ENCODE measurements around the gene FNIP1. TPM values are rescaled to one million over a fixed set of nuclear protein-coding genes. Genes with fewer than 3 reads are reported as not detected.

Gene FNIP1
- total RNA-seq, 1 donor from 2014 or later = 30.6 TPM

DNA sequence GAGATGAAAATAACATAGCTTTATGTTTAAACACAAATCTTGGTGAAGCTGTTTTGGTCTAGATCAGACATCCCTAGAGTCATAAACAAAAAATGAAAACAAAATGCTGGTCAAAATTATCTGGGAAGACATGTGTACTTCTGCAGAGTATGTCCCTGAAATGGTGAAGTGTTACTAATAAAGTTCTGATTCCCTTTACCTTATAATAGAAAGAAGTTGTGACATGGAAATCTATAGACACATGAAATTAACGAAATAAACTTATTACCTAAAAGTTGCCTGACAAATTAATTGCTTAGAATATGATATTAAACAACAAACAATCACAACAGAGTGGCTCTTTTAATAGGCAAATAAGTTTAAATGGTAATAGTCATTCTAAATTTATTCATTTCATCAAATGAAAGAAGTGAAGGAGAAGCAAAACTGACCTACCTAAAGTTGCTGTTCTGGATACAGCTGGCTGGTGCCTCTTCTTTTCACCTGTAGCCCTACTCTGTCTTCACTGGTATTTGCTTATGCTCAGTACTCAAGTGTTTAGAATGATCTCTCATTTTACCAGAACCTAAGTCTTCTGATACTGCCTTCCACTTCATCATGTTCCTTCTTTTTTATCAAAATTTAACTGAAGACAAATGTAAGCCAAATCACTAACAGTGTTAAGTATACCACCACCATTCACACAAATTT is 38.8 kb downstream of the FNIP1 start:
- H3K36me3 Mint-ChIP-seq (ENCODE audit: low read depth, unreplicated experiment) = no peaks in the 10 kb centered on the region
- peaks cover 5% of the 10 kb centered on the region for H3K4me1 Mint-ChIP-seq (ENCODE audit: unreplicated experiment)
- no peaks in the 10 kb centered on the region for H3K9me3 Mint-ChIP-seq (ENCODE audit: unreplicated experiment)
- H3K4me3 Mint-ChIP-seq (ENCODE audit: unreplicated experiment) = no peak overlapping the region
- TF ChIP-seq, protein P1, sequence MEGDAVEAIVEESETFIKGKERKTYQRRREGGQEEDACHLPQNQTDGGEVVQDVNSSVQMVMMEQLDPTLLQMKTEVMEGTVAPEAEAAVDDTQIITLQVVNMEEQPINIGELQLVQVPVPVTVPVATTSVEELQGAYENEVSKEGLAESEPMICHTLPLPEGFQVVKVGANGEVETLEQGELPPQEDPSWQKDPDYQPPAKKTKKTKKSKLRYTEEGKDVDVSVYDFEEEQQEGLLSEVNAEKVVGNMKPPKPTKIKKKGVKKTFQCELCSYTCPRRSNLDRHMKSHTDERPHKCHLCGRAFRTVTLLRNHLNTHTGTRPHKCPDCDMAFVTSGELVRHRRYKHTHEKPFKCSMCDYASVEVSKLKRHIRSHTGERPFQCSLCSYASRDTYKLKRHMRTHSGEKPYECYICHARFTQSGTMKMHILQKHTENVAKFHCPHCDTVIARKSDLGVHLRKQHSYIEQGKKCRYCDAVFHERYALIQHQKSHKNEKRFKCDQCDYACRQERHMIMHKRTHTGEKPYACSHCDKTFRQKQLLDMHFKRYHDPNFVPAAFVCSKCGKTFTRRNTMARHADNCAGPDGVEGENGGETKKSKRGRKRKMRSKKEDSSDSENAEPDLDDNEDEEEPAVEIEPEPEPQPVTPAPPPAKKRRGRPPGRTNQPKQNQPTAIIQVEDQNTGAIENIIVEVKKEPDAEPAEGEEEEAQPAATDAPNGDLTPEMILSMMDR (IDR thresholded peaks at IDR 0.05; ENCODE audit: unreplicated experiment) = no peak
- H3K27ac Mint-ChIP-seq (ENCODE audit: unreplicated experiment) = no peak overlapping the region
- DNase-seq (ENCODE audit: low spot score) = no peak
- peaks cover 2% of the 10 kb centered on the region for H3K27me3 Mint-ChIP-seq (ENCODE audit: unreplicated experiment)

DNA sequence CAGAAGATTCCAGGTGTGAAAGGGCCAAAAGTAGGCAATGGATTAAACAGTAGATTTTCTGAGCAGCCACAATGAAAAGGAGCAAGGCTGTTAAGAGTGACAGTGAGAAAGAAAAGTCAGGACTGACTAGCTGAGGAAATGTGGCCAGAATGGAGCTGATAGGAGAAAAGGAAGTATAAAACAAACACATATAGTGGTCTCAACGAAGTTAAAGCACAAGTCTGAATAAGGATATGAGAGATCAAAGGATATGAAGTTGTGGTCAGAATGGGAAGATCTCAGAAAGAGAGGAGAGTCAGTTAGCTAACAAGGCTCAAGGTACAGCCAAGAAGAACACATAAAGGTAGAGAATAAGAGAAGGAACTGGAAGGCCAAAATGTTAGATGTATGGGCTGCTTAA is 39.9 kb downstream of the FNIP1 start:
- Mint-ChIP-seq H3K27ac (ENCODE audit: unreplicated experiment) (no peak overlapping the region), H3K27me3 (ENCODE audit: unreplicated experiment) (peaks cover 2% of the 10 kb centered on the region), H3K9me3 (ENCODE audit: unreplicated experiment) (no peaks in the 10 kb centered on the region), H3K4me1 (ENCODE audit: unreplicated experiment) (peaks cover 5% of the 10 kb centered on the region), H3K36me3 (ENCODE audit: low read depth, unreplicated experiment) (no peaks in the 10 kb centered on the region), H3K4me3 (ENCODE audit: unreplicated experiment) (no peak overlapping the region)
- TF ChIP-seq, protein P1 (IDR thresholded peaks at IDR 0.05; ENCODE audit: unreplicated experiment) = no peak
- DNase-seq (ENCODE audit: low spot score) = no peak

DNA sequence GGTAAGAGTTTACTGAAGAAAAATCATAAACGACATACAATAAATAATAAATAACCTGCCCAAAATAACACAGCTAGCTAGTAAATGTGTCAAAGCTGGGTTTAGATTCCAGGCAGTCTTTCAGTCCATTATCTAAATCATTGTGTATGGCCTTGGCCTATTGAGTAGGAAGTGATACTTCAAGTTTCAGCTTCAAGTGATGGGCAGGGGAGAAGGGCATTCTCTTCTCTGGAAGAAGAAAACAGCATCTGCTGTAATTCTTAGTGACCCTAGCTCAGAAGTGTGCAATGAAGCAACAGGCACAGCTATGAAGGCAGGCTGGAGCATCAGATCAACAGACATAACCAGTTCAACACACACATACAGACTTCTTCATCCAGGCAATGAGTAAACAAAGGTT is 42.5 kb downstream of the FNIP1 start:
- Mint-ChIP-seq H3K4me3 (ENCODE audit: unreplicated experiment) (no peak overlapping the region), H3K9me3 (ENCODE audit: unreplicated experiment) (no peaks in the 10 kb centered on the region), H3K4me1 (ENCODE audit: unreplicated experiment) (peaks cover 5% of the 10 kb centered on the region), H3K27ac (ENCODE audit: unreplicated experiment) (no peak overlapping the region), H3K27me3 (ENCODE audit: unreplicated experiment) (peaks cover 2% of the 10 kb centered on the region), H3K36me3 (ENCODE audit: low read depth, unreplicated experiment) (no peaks in the 10 kb centered on the region)
- no peak for DNase-seq (ENCODE audit: low spot score)
- TF ChIP-seq, protein P1 (IDR thresholded peaks at IDR 0.05; ENCODE audit: unreplicated experiment) = no peak

DNA sequence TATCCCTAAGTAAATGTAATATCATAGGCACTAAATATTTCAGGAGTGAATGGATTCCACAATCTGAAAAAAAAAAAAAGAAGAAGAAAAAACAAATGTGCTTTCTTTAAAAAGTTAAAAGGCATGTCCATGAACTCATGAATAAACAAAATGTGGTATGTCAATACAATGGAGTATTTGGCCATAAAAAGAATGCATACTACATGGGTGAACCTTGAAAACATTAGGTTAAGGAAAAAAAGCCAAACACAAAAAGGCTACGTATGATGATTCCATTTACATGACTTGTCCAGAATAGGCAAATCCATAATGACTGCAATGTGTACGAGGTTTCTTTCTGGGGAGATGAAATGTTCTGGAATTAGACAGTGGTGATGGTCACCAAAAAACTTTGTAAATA is 45.3 kb downstream of the FNIP1 start:
- H3K4me1 Mint-ChIP-seq (ENCODE audit: unreplicated experiment) = peaks cover 13% of the 10 kb centered on the region
- peaks cover 3% of the 10 kb centered on the region for H3K36me3 Mint-ChIP-seq (ENCODE audit: low read depth, unreplicated experiment)
- H3K9me3 Mint-ChIP-seq (ENCODE audit: unreplicated experiment) = no peaks in the 10 kb centered on the region
- peaks cover 2% of the 10 kb centered on the region for H3K27me3 Mint-ChIP-seq (ENCODE audit: unreplicated experiment)
- no peak overlapping the region for H3K27ac Mint-ChIP-seq (ENCODE audit: unreplicated experiment)
- no peak overlapping the region for H3K4me3 Mint-ChIP-seq (ENCODE audit: unreplicated experiment)
- TF ChIP-seq, protein P1 (IDR thresholded peaks at IDR 0.05; ENCODE audit: unreplicated experiment) = no peak
- no peak for DNase-seq (ENCODE audit: low spot score)

DNA sequence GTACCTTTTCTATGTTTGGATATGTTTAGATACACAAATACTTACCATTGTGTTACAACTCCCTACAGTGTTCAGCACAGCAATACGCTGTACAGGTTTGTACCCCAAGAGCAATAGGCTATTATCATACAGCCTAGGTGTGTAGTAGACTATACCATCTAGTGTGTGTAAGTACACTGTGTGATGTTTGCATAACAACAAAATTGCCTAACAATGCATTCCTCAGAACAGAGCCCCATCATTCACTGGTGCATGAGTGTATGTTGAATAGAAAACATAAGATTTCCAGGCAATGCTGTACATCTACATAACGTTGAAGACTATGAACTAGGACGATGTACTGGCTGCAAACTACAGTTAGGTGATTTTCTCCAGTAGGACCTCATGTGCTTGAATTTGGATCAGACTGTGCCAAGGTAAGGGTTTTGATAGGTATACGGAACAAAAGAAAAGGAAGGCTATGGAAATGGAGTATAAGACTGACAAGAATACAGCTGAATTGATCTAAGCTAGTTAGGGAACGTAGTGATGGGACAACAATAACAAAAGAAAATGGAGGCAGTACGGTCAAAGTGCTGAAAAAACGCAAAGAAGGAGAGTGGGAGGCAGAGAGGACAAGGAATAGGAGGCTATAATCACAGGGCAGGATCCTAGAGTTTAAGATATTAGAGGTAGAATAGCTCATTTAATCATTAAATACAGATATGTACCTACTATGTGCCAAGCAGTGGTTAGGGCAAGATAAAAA is 46.9 kb downstream of the FNIP1 start:
- TF ChIP-seq, protein P1 (IDR thresholded peaks at IDR 0.05; ENCODE audit: unreplicated experiment) = no peak
- Mint-ChIP-seq H3K4me1 (ENCODE audit: unreplicated experiment) (peaks cover 13% of the 10 kb centered on the region), H3K9me3 (ENCODE audit: unreplicated experiment) (no peaks in the 10 kb centered on the region), H3K4me3 (ENCODE audit: unreplicated experiment) (no peak overlapping the region), H3K27ac (ENCODE audit: unreplicated experiment) (no peak overlapping the region), H3K27me3 (ENCODE audit: unreplicated experiment) (peaks cover 2% of the 10 kb centered on the region), H3K36me3 (ENCODE audit: low read depth, unreplicated experiment) (peaks cover 3% of the 10 kb centered on the region)
- DNase-seq (ENCODE audit: low spot score) = no peak

Measured in endothelial cell (in vitro differentiated cells).